ENCODE data around the gene SLC41A1. TPM values are rescaled to one million over a fixed set of nuclear protein-coding genes. Genes with fewer than 3 reads are reported as not detected.

SLC41A1 gene
- total and polyA plus RNA-seq, 12 donors = 97.0 to 566 (median 303) TPM

DNA sequence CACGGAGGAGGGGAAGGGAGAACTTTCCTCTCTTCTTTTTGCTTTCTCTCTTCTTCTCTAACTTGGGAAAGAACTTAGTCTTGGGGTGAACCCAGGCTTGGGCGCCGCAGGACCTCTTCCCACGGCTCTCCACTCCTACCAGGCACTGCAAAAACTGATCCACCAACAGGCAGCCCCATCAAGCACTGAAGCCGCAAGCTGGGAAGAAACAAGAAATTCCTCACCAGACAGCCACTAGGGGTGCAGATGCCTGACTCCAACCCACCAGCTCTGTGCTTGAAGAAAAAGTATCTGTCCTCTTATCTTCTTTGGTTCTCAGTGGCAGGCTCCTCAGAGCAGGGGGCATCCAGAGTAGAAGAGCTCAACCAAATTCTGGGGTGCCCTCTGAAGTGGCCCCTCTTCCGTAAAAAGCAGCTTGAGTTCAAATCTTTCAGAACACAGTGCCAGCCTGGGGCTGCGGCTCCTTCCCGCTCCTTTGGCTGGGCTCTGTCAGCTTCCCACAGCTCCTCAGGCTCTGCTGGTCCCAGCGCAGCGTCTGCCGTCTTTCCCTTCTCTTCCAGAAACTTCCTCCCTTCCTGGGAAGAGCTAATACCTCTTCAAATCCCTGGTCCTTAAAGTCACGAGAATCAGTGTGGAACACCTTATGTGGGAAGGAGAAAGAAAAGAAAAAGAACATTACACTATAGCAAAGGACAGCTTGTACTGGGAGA, 2.4 kb downstream of the SLC41A1 start:
- peak overlapping the region; percentile 45 to 95 (median 92) for H3K27ac ChIP-seq
- H3K9me3 ChIP-seq = no peaks in the 10 kb centered on the region
- DNase-seq (no peak), ATAC-seq (no peak)
- TF ChIP-seq, protein P1, sequence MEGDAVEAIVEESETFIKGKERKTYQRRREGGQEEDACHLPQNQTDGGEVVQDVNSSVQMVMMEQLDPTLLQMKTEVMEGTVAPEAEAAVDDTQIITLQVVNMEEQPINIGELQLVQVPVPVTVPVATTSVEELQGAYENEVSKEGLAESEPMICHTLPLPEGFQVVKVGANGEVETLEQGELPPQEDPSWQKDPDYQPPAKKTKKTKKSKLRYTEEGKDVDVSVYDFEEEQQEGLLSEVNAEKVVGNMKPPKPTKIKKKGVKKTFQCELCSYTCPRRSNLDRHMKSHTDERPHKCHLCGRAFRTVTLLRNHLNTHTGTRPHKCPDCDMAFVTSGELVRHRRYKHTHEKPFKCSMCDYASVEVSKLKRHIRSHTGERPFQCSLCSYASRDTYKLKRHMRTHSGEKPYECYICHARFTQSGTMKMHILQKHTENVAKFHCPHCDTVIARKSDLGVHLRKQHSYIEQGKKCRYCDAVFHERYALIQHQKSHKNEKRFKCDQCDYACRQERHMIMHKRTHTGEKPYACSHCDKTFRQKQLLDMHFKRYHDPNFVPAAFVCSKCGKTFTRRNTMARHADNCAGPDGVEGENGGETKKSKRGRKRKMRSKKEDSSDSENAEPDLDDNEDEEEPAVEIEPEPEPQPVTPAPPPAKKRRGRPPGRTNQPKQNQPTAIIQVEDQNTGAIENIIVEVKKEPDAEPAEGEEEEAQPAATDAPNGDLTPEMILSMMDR (IDR thresholded peaks at IDR 0.05) = peak in 2 of 9 donors; percentile 9 to 23
- intact Hi-C loops (cut with DNase I) = loop anchor here in 5 of 10 donors (5.0 kb wide), 2 partner anchors 102 to 107 kb away; no protein-coding TSS in a partner anchor
- H3K4me1 ChIP-seq = peaks cover 0 to 74% (median 57%) of the 10 kb centered on the region in 9 donors
- WGBS, 2 donors = 43 to 63% methylated on average over 12 of the region's 12 CpGs
- H3K36me3 ChIP-seq = peaks cover 0 to 36% (median 11%) of the 10 kb centered on the region in 9 donors
- H3K27me3 ChIP-seq = peaks cover 0 to 8% (median 0%) of the 10 kb centered on the region in 7 donors
- H3K4me3 ChIP-seq = peak overlapping the region; percentile 65 to 93 (median 77)

- H3K27me3 ChIP-seq = peaks cover 0 to 8% (median 0%) of the 10 kb centered on the region in 7 donors
- WGBS, 2 donors = 53 to 65% methylated on average over 14 of the region's 14 CpGs
- H3K36me3 ChIP-seq = peaks cover 0 to 43% (median 11%) of the 10 kb centered on the region in 9 donors
- peak overlapping the region; percentile 45 to 95 (median 92) for H3K27ac ChIP-seq
- H3K4me3 ChIP-seq = peak overlapping the region; percentile 65 to 93 (median 77)
- H3K4me1 ChIP-seq = peaks cover 0 to 80% (median 63%) of the 10 kb centered on the region in 9 donors
- intact Hi-C loops (cut with DNase I) = loop anchor here in 6 of 10 donors (5.0 to 10.0 kb wide), 5 partner anchors 87 to 295 kb away; no protein-coding TSS in a partner anchor
- H3K9me3 ChIP-seq = no peaks in the 10 kb centered on the region
- DNase-seq (peak in 1 of 2 donors; percentile 70), ATAC-seq (peak in 4 of 8 donors; percentile 2 to 58 (median 26))
- TF ChIP-seq, protein P1 (IDR thresholded peaks at IDR 0.05) = no peak
Observed at GRCh38 chr1:205809942-205810345, 3.1 kb downstream of the SLC41A1 start.

DNA sequence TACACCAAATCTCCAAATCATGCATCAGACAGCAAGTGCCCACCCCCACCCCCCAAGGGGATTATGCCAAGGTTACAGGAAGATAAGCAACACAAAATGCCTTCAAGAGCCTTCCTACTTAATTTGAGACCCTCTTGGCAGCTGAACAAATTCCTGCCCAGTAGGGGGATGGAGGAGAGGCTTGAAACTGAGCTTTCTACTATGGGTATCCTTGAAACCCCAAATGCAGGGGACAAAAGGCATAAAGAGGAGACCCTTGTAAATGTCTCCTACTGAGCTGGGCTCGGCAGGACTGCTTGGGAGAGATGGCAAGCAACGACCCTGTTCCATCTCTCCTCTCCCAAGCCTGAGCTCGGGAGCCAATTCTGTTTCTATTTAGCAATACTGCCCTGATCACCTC, 3.5 kb downstream of the SLC41A1 start:
- H3K36me3 ChIP-seq = peaks cover 0 to 46% (median 13%) of the 10 kb centered on the region in 9 donors
- intact Hi-C loops (cut with DNase I) = loop anchor here in 2 of 10 donors (5.0 to 10.0 kb wide), 3 partner anchors 88 to 295 kb away; no protein-coding TSS in a partner anchor
- peaks cover 0 to 85% (median 67%) of the 10 kb centered on the region in 9 donors for H3K4me1 ChIP-seq
- no peaks in the 10 kb centered on the region for H3K9me3 ChIP-seq
- TF ChIP-seq, protein P1 (IDR thresholded peaks at IDR 0.05) = no peak
- H3K27me3 ChIP-seq = peaks cover 0 to 8% (median 0%) of the 10 kb centered on the region in 7 donors
- peak overlapping the region; percentile 45 to 93 (median 76) for H3K4me3 ChIP-seq
- ATAC-seq (no peak), DNase-seq (no peak)
- WGBS, 2 donors = 34 to 48% methylated on average over 3 of the region's 3 CpGs
- H3K27ac ChIP-seq = peak overlapping the region in 9 of 10 donors; percentile 45 to 95 (median 92)

GRCh38 chr1:205805082-205805711, 7.8 kb downstream of the SLC41A1 start:
- H3K4me3 ChIP-seq = peak overlapping the region in 6 of 10 donors; percentile 0 to 77 (median 18)
- H3K27ac ChIP-seq = peak overlapping the region in 1 of 10 donors; percentile 25
- intact Hi-C loops (cut with DNase I) = loop anchor here in 2 of 10 donors (5.0 to 10.0 kb wide), 3 partner anchors 92 to 300 kb away; no protein-coding TSS in a partner anchor

More at GRCh38 chr1:205805082-205805711, 7.8 kb downstream of the SLC41A1 start:
- no peaks in the 10 kb centered on the region for H3K9me3 ChIP-seq
- 40 to 50% methylated on average over 5 of the region's 5 CpGs for WGBS, 2 donors
- TF ChIP-seq, protein P1 (IDR thresholded peaks at IDR 0.05) = no peak
- no peak for ATAC-seq
- DNase-seq = no peak
- H3K36me3 ChIP-seq = peaks cover 0 to 48% (median 8%) of the 10 kb centered on the region in 9 donors
- H3K4me1 ChIP-seq = peaks cover 3 to 98% (median 63%) of the 10 kb centered on the region in 9 donors
- no peaks in the 10 kb centered on the region for H3K27me3 ChIP-seq
